Pancreas (tissue), 10 donors: ENCODE measurements around the gene SLC46A1. TPM values are rescaled to one million over a fixed set of nuclear protein-coding genes. Genes with fewer than 3 reads are reported as not detected.

Experiments used
- ATAC-seq, 4 donors: fragments of 200-7000 bp; cut with Tn5 transposase; one replicate each; pipeline versions ENCODE4 v1.8.0 to v1.9.1; 2020; ENCODE audit warnings: mild to moderate bottlenecking in 4 of 4, moderate library complexity in 4 of 4
- DNase-seq, 6 donors: peaks; one replicate each; pipeline ENCODE4 v3.0.0-alpha.2; 2020
- FAIRE-seq: peaks from 2 replicates; lab custom pipeline; 2012; peaks lifted over from hg19 to GRCh38; lab: Jason Lieb, UNC
- H3K27ac ChIP-seq, 4 donors: fragments of 200-600 bp; sonication (generic); 1 replicate in 3 of 4; 2 replicates in 1 of 4; pipeline versions ENCODE4 v1.5.0 to v1.8.0; 2020
- H3K27me3 ChIP-seq, 4 donors: fragments of 200-600 bp; one replicate each; pipeline ENCODE4 v1.8.0; 2021
- H3K36me3 ChIP-seq, 3 donors: fragments of 200-600 bp; sonication (generic) in 1 of 3; one replicate each; pipeline versions ENCODE4 v1.5.0 to v1.8.0; 2020 to 2021
- H3K4me1 ChIP-seq, 3 donors: fragments of 200-600 bp; one replicate each; pipeline ENCODE4 v1.8.0; 2021
- H3K4me3 ChIP-seq, 4 donors: fragments of 200-600 bp; sonication (generic) in 2 of 4; one replicate each; pipeline versions ENCODE4 v1.5.0 to v1.8.0; 2020 to 2021
- H3K9me3 ChIP-seq, 4 donors: fragments of 200-600 bp; one replicate each; pipeline ENCODE4 v1.8.0; 2021
- CTCF ChIP-seq, 4 donors: fragments of 200-600 bp; sonication (generic) in 3 of 4; IDR thresholded peaks; one replicate each; pipeline versions ENCODE4 v1.5.0 to v1.8.0; 2021; ENCODE audit warnings: antibody characterized with exemption in 4 of 4
- WGBS, 2 donors: extraction: QIAGEN DNeasy Blood & Tissue Kit; methylation state at CpG; one replicate each; pipeline ENCODE4 v1.1.7; 2013; 5-methylcytosine and 5-hydroxymethylcytosine counted together
- intact Hi-C, 3 donors: fragments of 100-400 bp; cut with DNase I; formaldehyde crosslinking; loops; one replicate each; pipeline versions ENCODE4 v1.11.1 to v1.14.2; 2022
- polyA plus RNA-seq, 2 donors: library from polyadenylated mRNA; stranded (reverse); fragments of 200-250 nt; gene quantifications; one replicate each; pipeline ENCODE4 v1.2.3, GENCODE V29; 2013
- total RNA-seq, 6 donors: library from RNA; stranded (reverse); fragmentation: NEBNext Ultra II Directional in 4 of 6; extraction: Animal tissue kit (Norgen Biotek cat#: 25700) in 4 of 6; gene quantifications; one replicate each; pipeline versions ENCODE4 v1.2.1 to v1.2.4, GENCODE V29; 2021 to 2023
- donor health status: healthy with polysubstance abuse.
- donor health status: DM: no; HTN: no; CAD: no; lungs with moderate emphysema.
- donor health status: DM: no; HTN: no; CAD: no.
- donor health status: control.
- donor health status: control.
- donor health status: Bipolar disorder and iron deficiency.
- donor health status: DM: yes; HTN: yes; CAD: no.
- donor health status: DM: no; HTN: no; CAD: no.
- donor health status: DM: no; HTN: no; CAD: no.
- donor health status: DM: yes; HTN: yes; CAD: no.

SLC46A1 gene
- total and polyA plus RNA-seq, 8 donors: 5.8 to 13.8 (median 7.3) TPM

DNA sequence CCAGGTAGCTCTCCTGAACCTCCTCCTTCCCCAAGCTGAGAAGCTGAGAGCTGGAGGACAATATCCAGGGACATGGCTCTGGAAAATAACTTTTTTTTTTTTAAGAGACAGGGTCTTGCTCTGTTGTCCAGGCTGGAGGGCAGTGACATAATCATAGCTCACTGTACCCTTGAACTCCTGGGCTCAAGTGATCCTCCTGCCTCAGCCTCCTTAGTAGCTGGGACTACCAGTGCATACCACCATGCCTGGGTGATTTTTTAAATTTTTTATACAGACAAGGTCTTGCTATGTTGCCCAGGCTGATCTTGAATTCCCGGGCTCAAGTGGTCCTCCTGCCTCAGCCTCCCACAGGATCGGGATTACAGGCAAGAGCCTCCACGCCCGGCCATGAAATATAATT is 6.2 kb downstream of the SLC46A1 start:
- H3K27ac ChIP-seq: no peak overlapping the region
- no peak for ATAC-seq
- no peak for FAIRE-seq
- TF ChIP-seq CTCF (IDR thresholded peaks at IDR 0.05): no peak
- no peak for DNase-seq
- H3K4me3 ChIP-seq: no peak overlapping the region
- intact Hi-C loops: no loop called here
- H3K9me3 ChIP-seq: no peaks in the 10 kb centered on the region
- no peaks in the 10 kb centered on the region for H3K27me3 ChIP-seq
- WGBS, 2 donors: 93 to 99% methylated on average over 4 of the region's 4 CpGs
- H3K36me3 ChIP-seq: peaks cover 0 to 26% (median 11%) of the 10 kb centered on the region in 3 donors
- H3K4me1 ChIP-seq: peaks cover 0 to 6% (median 4%) of the 10 kb centered on the region in 3 donors

DNA sequence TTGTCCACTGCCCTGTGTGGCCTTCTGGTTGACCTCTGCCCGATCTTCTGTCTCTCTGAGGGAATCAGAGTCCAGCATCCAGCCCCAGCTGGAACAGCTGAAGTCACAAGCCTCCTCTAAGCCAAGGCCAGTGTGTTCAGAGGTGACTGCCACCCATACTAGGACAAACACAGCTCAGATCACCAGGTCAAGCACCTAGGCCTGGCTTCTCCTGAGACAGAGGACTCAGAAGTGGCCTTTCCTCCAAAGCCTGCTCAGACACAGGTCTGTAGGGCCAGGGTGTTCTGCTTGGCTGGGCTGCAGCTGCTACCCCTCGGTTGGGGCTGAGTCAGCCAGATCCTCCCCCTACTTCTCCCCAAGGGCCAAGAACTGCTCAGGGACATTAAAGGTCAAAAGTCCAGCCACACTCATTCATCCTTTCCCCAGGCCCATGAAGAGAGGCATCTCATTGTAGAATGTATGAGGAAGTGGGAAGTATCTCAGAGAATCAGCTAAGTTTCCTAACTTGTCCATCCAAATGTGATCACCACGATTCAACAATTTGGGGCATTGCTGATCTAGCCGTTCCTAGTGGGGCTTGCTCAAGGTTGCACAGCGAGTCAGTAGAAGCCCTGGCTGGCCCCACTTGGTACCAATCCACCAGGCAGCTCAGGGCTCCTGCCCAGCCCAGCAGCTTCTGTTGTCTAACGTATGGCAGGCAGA is 7.6 kb downstream of the SLC46A1 start:
- H3K27ac ChIP-seq: peak overlapping the region in 1 of 4 donors; percentile 3
- no peak for DNase-seq

GRCh38 chr17:28397687-28398279 is 8.2 kb downstream of the SLC46A1 start:
- ATAC-seq: peak in 3 of 4 donors; percentile 3 to 9 (median 8)
- no peak for FAIRE-seq
- WGBS, 2 donors: 77% methylated on average over 7 of the region's 7 CpGs
- no peaks in the 10 kb centered on the region for H3K9me3 ChIP-seq
- DNase-seq: no peak
- H3K4me3 ChIP-seq: no peak overlapping the region
- no peak overlapping the region for H3K27ac ChIP-seq
- intact Hi-C loops: no loop called here
- peaks cover 0 to 33% (median 21%) of the 10 kb centered on the region in 3 donors for H3K36me3 ChIP-seq
- no peak for TF ChIP-seq CTCF (IDR thresholded peaks at IDR 0.05)
- H3K27me3 ChIP-seq: no peaks in the 10 kb centered on the region
- no peaks in the 10 kb centered on the region for H3K4me1 ChIP-seq

More for the DNA sequence above, 7.6 kb downstream of the SLC46A1 start:
- no peak overlapping the region for H3K4me3 ChIP-seq
- FAIRE-seq (no peak), ATAC-seq (peak in 3 of 4 donors; percentile 6 to 11 (median 10))
- no peaks in the 10 kb centered on the region for H3K9me3 ChIP-seq
- no peak for TF ChIP-seq CTCF (IDR thresholded peaks at IDR 0.05)
- no peaks in the 10 kb centered on the region for H3K4me1 ChIP-seq
- 62 to 65% methylated on average over 6 of the region's 6 CpGs for WGBS, 2 donors
- intact Hi-C loops: no loop called here
- peaks cover 0 to 29% (median 16%) of the 10 kb centered on the region in 3 donors for H3K36me3 ChIP-seq
- no peaks in the 10 kb centered on the region for H3K27me3 ChIP-seq

DNA sequence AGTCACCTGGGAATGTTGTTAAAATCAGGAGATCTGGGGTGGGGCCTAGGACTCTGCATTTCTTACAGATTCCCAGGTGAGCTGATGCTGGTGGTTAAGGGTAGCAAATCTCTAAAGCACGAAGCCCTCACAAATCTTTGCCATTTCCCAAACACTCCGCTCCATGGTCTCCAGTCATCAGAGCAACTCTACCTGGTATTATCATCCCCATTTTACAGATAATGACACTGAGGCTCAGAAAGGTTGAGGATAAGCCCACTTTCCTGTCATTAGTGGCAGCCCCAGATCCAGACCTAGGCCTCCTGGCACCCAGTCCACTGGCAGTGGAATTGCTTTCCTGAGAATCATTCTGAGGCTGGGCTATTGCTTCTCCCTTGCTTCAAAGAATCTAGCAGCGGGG is 8.7 kb downstream of the SLC46A1 start:
- H3K4me3 ChIP-seq: no peak overlapping the region

More for the DNA sequence above, 8.7 kb downstream of the SLC46A1 start:
- Histone ChIP-seq H3K27ac (no peak overlapping the region), H3K9me3 (no peaks in the 10 kb centered on the region), H3K36me3 (peaks cover 0 to 37% (median 22%) of the 10 kb centered on the region in 3 donors), H3K27me3 (no peaks in the 10 kb centered on the region), H3K4me1 (no peaks in the 10 kb centered on the region)
- intact Hi-C loops: no loop called here
- TF ChIP-seq CTCF (IDR thresholded peaks at IDR 0.05): no peak
- ATAC-seq (no peak), DNase-seq (no peak), FAIRE-seq (no peak)
- WGBS, 2 donors: 96 to 97% methylated on average over 3 of the region's 3 CpGs
